B cell (primary cell): ENCODE measurements around the gene TAS1R2.

ENCODE experiments used
- CTCF ChIP-seq: fragments of 200-600 bp; IDR thresholded peaks from one replicate; pipeline ENCODE4 v1.8.0; 2022; ENCODE audit warnings: antibody characterized with exemption, mild to moderate bottlenecking
- EZH2 ChIP-seq: IDR thresholded peaks from 2 replicates; pipeline ENCODE4 v1.6.1; 2012; ENCODE audit warnings: borderline replicate concordance, low read depth, mild to moderate bottlenecking, moderate library complexity, low read length; ENCODE audit not compliant: insufficient read depth, poor library complexity, severe bottlenecking

- TF ChIP-seq CTCF (no peak), EZH2 (no peak)
These were observed 42.7 kb downstream of the TAS1R2 start for GRCh38 chr1:18816808-18817207.
